Trophoblast cell (in vitro differentiated cells and primary cell): Measurements from ENCODE around the gene NATD1.

ENCODE experiments used
- DNase-seq, 2 donors: peaks; one replicate each; pipeline ENCODE4 v3.0.0-alpha.2; 2016
- H2AFZ ChIP-seq: 2 replicates; pipeline ENCODE4 v1.6.1; 2013; ENCODE audit warnings: low read length, moderate library complexity, mild to moderate bottlenecking; ENCODE audit not compliant: insufficient read depth, poor library complexity
- H2AK5ac ChIP-seq: 2 replicates; pipeline ENCODE4 v1.6.1; 2013; ENCODE audit warnings: mild to moderate bottlenecking, low read length
- H2BK120ac ChIP-seq: 2 replicates; pipeline ENCODE4 v1.6.1; 2013; ENCODE audit warnings: low read length, mild to moderate bottlenecking, moderate library complexity; ENCODE audit not compliant: insufficient read depth, poor library complexity
- H2BK12ac ChIP-seq: 2 replicates; pipeline ENCODE4 v1.6.1; 2013; ENCODE audit warnings: mild to moderate bottlenecking, low read length, moderate library complexity
- H2BK5ac ChIP-seq: 2 replicates; pipeline ENCODE4 v1.6.1; 2013; ENCODE audit warnings: low read length, low read depth, moderate library complexity, mild to moderate bottlenecking; ENCODE audit not compliant: poor library complexity
- H3K14ac ChIP-seq: 2 replicates; pipeline ENCODE4 v1.6.1; 2013; ENCODE audit warnings: mild to moderate bottlenecking, low read length
- H3K18ac ChIP-seq: 2 replicates; pipeline ENCODE4 v1.6.1; 2013; ENCODE audit warnings: mild to moderate bottlenecking, low read length
- H3K23ac ChIP-seq: 2 replicates; pipeline ENCODE4 v1.6.1; 2013; ENCODE audit warnings: low read length
- H3K27ac ChIP-seq: 2 replicates; pipeline ENCODE4 v1.5.1; 2013; ENCODE audit warnings: low read depth, mild to moderate bottlenecking, inconsistent platforms, low read length, moderate library complexity
- H3K27me3 ChIP-seq: 2 replicates; pipeline ENCODE4 v1.6.1; 2013; ENCODE audit warnings: inconsistent platforms, mild to moderate bottlenecking, low read length, moderate library complexity; ENCODE audit not compliant: insufficient read depth
- H3K36me3 ChIP-seq, 2 experiments: 1 replicate in 1 of 2; 2 replicates in 1 of 2; pipeline ENCODE4 v1.6.1; 2013; ENCODE audit warnings: low read length in 2 of 2, mild to moderate bottlenecking in 2 of 2, moderate library complexity in 1 of 2; ENCODE audit not compliant: insufficient read depth in 2 of 2, control insufficient read depth in 1 of 2
- H3K4ac ChIP-seq: 2 replicates; pipeline ENCODE4 v1.6.1; 2013; ENCODE audit warnings: low read depth, mild to moderate bottlenecking, low read length, moderate library complexity
- H3K4me1 ChIP-seq, 2 experiments: 1 replicate in 1 of 2; 2 replicates in 1 of 2; pipeline ENCODE4 v1.6.1; 2013; ENCODE audit warnings: low read length in 2 of 2, mild to moderate bottlenecking in 2 of 2, moderate library complexity in 1 of 2; ENCODE audit not compliant: insufficient read depth in 2 of 2, control insufficient read depth in 1 of 2
- H3K4me2 ChIP-seq: 2 replicates; pipeline ENCODE4 v1.6.1; 2013; ENCODE audit warnings: inconsistent platforms, mild to moderate bottlenecking, low read length, moderate library complexity
- H3K4me3 ChIP-seq: 2 replicates; pipeline ENCODE4 v1.5.1; 2013; ENCODE audit warnings: mild to moderate bottlenecking, low read depth, low read length, inconsistent platforms
- H3K79me1 ChIP-seq: one replicate; pipeline ENCODE4 v1.6.1; 2013; ENCODE audit warnings: low read length
- H3K79me2 ChIP-seq: 2 replicates; pipeline ENCODE4 v1.6.1; 2013; ENCODE audit warnings: low read length, mild to moderate bottlenecking; ENCODE audit not compliant: control insufficient read depth, insufficient read depth, poor library complexity
- H3K9ac ChIP-seq: 2 replicates; pipeline ENCODE4 v1.6.1; 2013; ENCODE audit warnings: mild to moderate bottlenecking, low read length
- H3K9me3 ChIP-seq: 2 replicates; pipeline ENCODE4 v1.6.1; 2013; ENCODE audit warnings: low read depth, mild to moderate bottlenecking, control low read depth, inconsistent platforms, low read length; ENCODE audit not compliant: insufficient read depth
- H4K12ac ChIP-seq: 2 replicates; pipeline ENCODE4 v1.6.1; 2013; ENCODE audit warnings: low read depth, mild to moderate bottlenecking, low read length, moderate library complexity
- H4K8ac ChIP-seq: 2 replicates; pipeline ENCODE4 v1.6.1; 2013; ENCODE audit warnings: low read depth, mild to moderate bottlenecking, low read length, moderate library complexity
- H4K91ac ChIP-seq: one replicate; pipeline ENCODE4 v1.6.1; 2013; ENCODE audit warnings: low read depth, mild to moderate bottlenecking, low read length, moderate library complexity
- WGBS: extraction: QIAGEN DNeasy Blood & Tissue Kit; methylation state at CpG from one replicate; pipeline ENCODE4 v1.1.7; 2013; ENCODE audit warnings: missing lambda C conversion rate; ENCODE audit not compliant: insufficient read length, insufficient coverage; ENCODE audit errors: extremely low coverage; 5-methylcytosine and 5-hydroxymethylcytosine counted together

The NATD1 gene

GRCh38 chr17:21280081-21280518, 26.9 kb upstream of the NATD1 start:
- H4K12ac ChIP-seq: no peak overlapping the region
- DNase-seq: peak; percentile 86 to 94
- no peak overlapping the region for H2BK5ac ChIP-seq
- H2AK5ac ChIP-seq: no peak overlapping the region
- H3K9ac ChIP-seq: no peak overlapping the region
- peaks cover 8% of the 10 kb centered on the region for H3K79me2 ChIP-seq
- no peak overlapping the region for H3K23ac ChIP-seq
- no peak overlapping the region for H2BK12ac ChIP-seq
- H2BK120ac ChIP-seq: no peak overlapping the region
- H3K4me2 ChIP-seq: no peak overlapping the region
- H3K27ac ChIP-seq: no peak overlapping the region
- H3K9me3 ChIP-seq: no peaks in the 10 kb centered on the region
- no peak overlapping the region for H3K18ac ChIP-seq
- H4K91ac ChIP-seq: no peak overlapping the region
- H2AFZ ChIP-seq: no peak overlapping the region
- H4K8ac ChIP-seq: no peak overlapping the region
- H3K79me1 ChIP-seq: peaks cover 9% of the 10 kb centered on the region
- WGBS: no CpG with 5 or more reads among the region's 10 CpGs
- H3K4me3 ChIP-seq: no peak overlapping the region
- no peak overlapping the region for H3K4ac ChIP-seq
- no peaks in the 10 kb centered on the region for H3K27me3 ChIP-seq
- no peak overlapping the region for H3K14ac ChIP-seq
- no peaks in the 10 kb centered on the region for H3K36me3 ChIP-seq
- peaks cover 12 to 14% of the 10 kb centered on the region in 2 experiments for H3K4me1 ChIP-seq

DNA sequence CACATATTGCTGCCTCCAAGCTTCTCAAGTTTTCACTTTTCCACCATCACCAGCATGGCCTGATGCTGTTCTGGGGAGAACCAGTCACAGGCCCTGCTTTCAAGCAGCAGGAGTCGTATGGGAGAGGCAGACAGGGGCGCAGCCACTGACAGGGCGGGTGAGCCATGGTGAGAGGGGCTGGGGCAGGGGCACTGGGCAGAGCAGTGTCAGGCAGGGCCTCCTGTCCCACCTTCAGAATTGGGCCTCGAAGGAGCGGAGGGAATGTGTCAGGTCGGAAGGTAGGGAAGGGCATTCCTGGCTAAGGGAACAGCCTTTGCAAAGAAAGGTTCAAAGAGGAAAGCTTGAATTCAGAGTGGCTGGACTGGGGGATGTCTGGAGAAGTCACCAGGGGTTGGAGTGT, 26.4 kb upstream of the NATD1 start:
- H2BK120ac ChIP-seq: no peak overlapping the region
- H3K18ac ChIP-seq: no peak overlapping the region
- WGBS: no CpG with 5 or more reads among the region's 6 CpGs
- no peak for DNase-seq
- H2BK12ac ChIP-seq: no peak overlapping the region
- H3K9ac ChIP-seq: no peak overlapping the region
- no peaks in the 10 kb centered on the region for H3K36me3 ChIP-seq
- H2AFZ ChIP-seq: no peak overlapping the region
- H3K4me2 ChIP-seq: no peak overlapping the region
- H3K14ac ChIP-seq: no peak overlapping the region
- H3K4ac ChIP-seq: no peak overlapping the region
- no peak overlapping the region for H2BK5ac ChIP-seq
- no peak overlapping the region for H4K12ac ChIP-seq
- no peak overlapping the region for H2AK5ac ChIP-seq
- peaks cover 13 to 14% of the 10 kb centered on the region in 2 experiments for H3K4me1 ChIP-seq
- peaks cover 4% of the 10 kb centered on the region for H3K79me1 ChIP-seq
- no peaks in the 10 kb centered on the region for H3K27me3 ChIP-seq
- no peak overlapping the region for H3K23ac ChIP-seq
- no peak overlapping the region for H4K8ac ChIP-seq
- no peak overlapping the region for H3K27ac ChIP-seq
- no peak overlapping the region for H3K4me3 ChIP-seq
- H4K91ac ChIP-seq: no peak overlapping the region
- peaks cover 3% of the 10 kb centered on the region for H3K79me2 ChIP-seq
- H3K9me3 ChIP-seq: no peaks in the 10 kb centered on the region

DNA sequence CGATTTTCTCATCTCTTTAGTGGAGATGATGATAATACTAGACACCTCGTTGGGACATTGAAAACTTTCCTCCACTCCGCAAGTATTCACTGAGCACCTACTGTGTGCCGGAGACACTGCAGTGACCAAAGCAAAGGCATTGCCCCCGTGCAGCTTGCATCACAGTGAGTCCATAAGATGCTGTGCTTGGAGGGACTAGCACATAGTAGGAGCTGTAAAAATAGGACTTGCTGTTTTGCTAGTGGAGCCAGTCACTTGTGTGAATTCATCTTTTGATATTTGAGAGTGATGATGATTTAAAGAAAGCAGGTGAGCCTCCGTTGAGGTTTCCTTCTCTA, 26.0 kb upstream of the NATD1 start:
- Histone ChIP-seq H3K14ac (no peak overlapping the region), H3K9ac (no peak overlapping the region), H4K12ac (no peak overlapping the region), H3K36me3 (no peaks in the 10 kb centered on the region), H3K27ac (no peak overlapping the region), H3K4me1 (peaks cover 13 to 14% of the 10 kb centered on the region in 2 experiments), H2AK5ac (no peak overlapping the region), H3K23ac (no peak overlapping the region), H2BK12ac (no peak overlapping the region), H3K18ac (no peak overlapping the region), H2AFZ (no peak overlapping the region), H2BK5ac (no peak overlapping the region), H3K9me3 (no peaks in the 10 kb centered on the region), H4K91ac (no peak overlapping the region), H3K4me2 (no peak overlapping the region), H3K4ac (no peak overlapping the region), H3K4me3 (no peak overlapping the region), H3K79me2 (peaks cover 3% of the 10 kb centered on the region), H3K27me3 (no peaks in the 10 kb centered on the region), H3K79me1 (peaks cover 4% of the 10 kb centered on the region), H4K8ac (no peak overlapping the region), H2BK120ac (no peak overlapping the region)
- WGBS: no CpG with 5 or more reads among the region's 6 CpGs
- no peak for DNase-seq

GRCh38 chr17:21278450-21279197, 25.4 kb upstream of the NATD1 start:
- no CpG with 5 or more reads among the region's 8 CpGs for WGBS
- Histone ChIP-seq H4K91ac (no peak overlapping the region), H3K23ac (no peak overlapping the region), H3K4me3 (no peak overlapping the region), H2BK12ac (no peak overlapping the region), H2BK5ac (no peak overlapping the region), H3K14ac (no peak overlapping the region), H3K9me3 (no peaks in the 10 kb centered on the region), H3K27ac (no peak overlapping the region), H2AFZ (no peak overlapping the region), H3K27me3 (no peaks in the 10 kb centered on the region), H3K79me2 (peaks cover 3% of the 10 kb centered on the region), H3K79me1 (peaks cover 4% of the 10 kb centered on the region), H2BK120ac (no peak overlapping the region), H3K18ac (no peak overlapping the region), H3K4me1 (peaks cover 8 to 10% of the 10 kb centered on the region in 2 experiments), H3K4ac (no peak overlapping the region), H4K12ac (no peak overlapping the region), H3K4me2 (no peak overlapping the region), H2AK5ac (no peak overlapping the region), H3K9ac (no peak overlapping the region), H4K8ac (no peak overlapping the region), H3K36me3 (no peaks in the 10 kb centered on the region)
- no peak for DNase-seq
